CD4-positive, CD25-positive, alpha-beta regulatory T cell (primary cell): ENCODE measurements around the gene TIGD2. TPM values are rescaled to one million over a fixed set of nuclear protein-coding genes. Genes with fewer than 3 reads are reported as not detected.

ENCODE experiments used
- ATAC-seq, 2 donors: fragments of 150-1000 bp; cut with Tn5 transposase; one replicate each; pipeline ENCODE4 v1.10.0; 2021; ENCODE audit warnings: low read depth in 2 of 2, moderate number of reproducible peaks in 2 of 2, moderate library complexity in 1 of 2
- DNase-seq, 3 donors: peaks; one replicate each; pipeline versions ENCODE4 v3.0.0 to v3.0.0-alpha.2; 2012 to 2022; ENCODE audit warnings: mixed read lengths in 1 of 3
- H3K27ac ChIP-seq: one replicate; pipeline ENCODE4 v1.7.0; 2013; ENCODE audit warnings: mild to moderate bottlenecking, low read length; ENCODE audit not compliant: insufficient read depth, poor library complexity, severe bottlenecking
- H3K27me3 ChIP-seq: one replicate; pipeline ENCODE4 v1.7.0; 2013; ENCODE audit warnings: low read length; ENCODE audit not compliant: control insufficient read depth, insufficient read depth
- H3K36me3 ChIP-seq: one replicate; pipeline ENCODE4 v1.7.0; 2013; ENCODE audit warnings: mild to moderate bottlenecking, low read length, moderate library complexity; ENCODE audit not compliant: control insufficient read depth, insufficient read depth
- H3K4me1 ChIP-seq: 2 replicates; pipeline ENCODE4 v1.7.0; 2013; ENCODE audit warnings: mild to moderate bottlenecking, low read length; ENCODE audit not compliant: insufficient read depth, control insufficient read depth, poor library complexity, severe bottlenecking
- H3K4me3 ChIP-seq: one replicate; pipeline ENCODE4 v1.7.0; 2013; ENCODE audit warnings: low read depth, mild to moderate bottlenecking, low read length, moderate library complexity
- H3K9me3 ChIP-seq, 2 experiments: 1 replicate in 1 of 2; 2 replicates in 1 of 2; pipeline ENCODE4 v1.7.0; 2013; ENCODE audit warnings: low read length in 2 of 2, mild to moderate bottlenecking in 1 of 2, moderate library complexity in 1 of 2; ENCODE audit not compliant: control insufficient read depth in 2 of 2
- H3K27ac Mint-ChIP-seq, 3 donors: one replicate each; pipeline ENCODE4 v1.8.0; 2020 to 2022; ENCODE audit warnings: mild to moderate bottlenecking in 3 of 3, mixed read lengths in 3 of 3, moderate library complexity in 2 of 3
- H3K27me3 Mint-ChIP-seq: one replicate; pipeline ENCODE4 v1.8.0; 2022; ENCODE audit warnings: mild to moderate bottlenecking, mixed read lengths
- H3K36me3 Mint-ChIP-seq: one replicate; pipeline ENCODE4 v1.8.0; 2020; ENCODE audit warnings: mixed read lengths
- H3K4me1 Mint-ChIP-seq, 4 donors: one replicate each; pipeline ENCODE4 v1.8.0; 2020 to 2022; ENCODE audit warnings: mixed read lengths in 4 of 4, mild to moderate bottlenecking in 1 of 4
- H3K4me3 Mint-ChIP-seq, 4 donors: one replicate each; pipeline ENCODE4 v1.8.0; 2020 to 2022; ENCODE audit warnings: mild to moderate bottlenecking in 4 of 4, mixed read lengths in 4 of 4, moderate library complexity in 3 of 4
- H3K9me3 Mint-ChIP-seq, 7 donors: one replicate each; pipeline ENCODE4 v1.8.0; 2020 to 2022; ENCODE audit warnings: mixed read lengths in 7 of 7, mild to moderate bottlenecking in 3 of 7, moderate library complexity in 2 of 7
- polyA plus RNA-seq, 4 donors: library from polyadenylated mRNA; unstranded; fragments of 300-500 nt; fragmentation: Illumina TruSeq; gene quantifications; one replicate each; pipeline ENCODE4 v1.2.3, GENCODE V29; 2021
- total RNA-seq: library from RNA; stranded (reverse); gene quantifications from one replicate; pipeline ENCODE4 v1.2.3, GENCODE V29; 2022

The TIGD2 gene
- total RNA-seq: 4.0 TPM
- 1 to 10 TPM; 5.6 to 7.4 (median 6.6) TPM for polyA plus RNA-seq

DNA sequence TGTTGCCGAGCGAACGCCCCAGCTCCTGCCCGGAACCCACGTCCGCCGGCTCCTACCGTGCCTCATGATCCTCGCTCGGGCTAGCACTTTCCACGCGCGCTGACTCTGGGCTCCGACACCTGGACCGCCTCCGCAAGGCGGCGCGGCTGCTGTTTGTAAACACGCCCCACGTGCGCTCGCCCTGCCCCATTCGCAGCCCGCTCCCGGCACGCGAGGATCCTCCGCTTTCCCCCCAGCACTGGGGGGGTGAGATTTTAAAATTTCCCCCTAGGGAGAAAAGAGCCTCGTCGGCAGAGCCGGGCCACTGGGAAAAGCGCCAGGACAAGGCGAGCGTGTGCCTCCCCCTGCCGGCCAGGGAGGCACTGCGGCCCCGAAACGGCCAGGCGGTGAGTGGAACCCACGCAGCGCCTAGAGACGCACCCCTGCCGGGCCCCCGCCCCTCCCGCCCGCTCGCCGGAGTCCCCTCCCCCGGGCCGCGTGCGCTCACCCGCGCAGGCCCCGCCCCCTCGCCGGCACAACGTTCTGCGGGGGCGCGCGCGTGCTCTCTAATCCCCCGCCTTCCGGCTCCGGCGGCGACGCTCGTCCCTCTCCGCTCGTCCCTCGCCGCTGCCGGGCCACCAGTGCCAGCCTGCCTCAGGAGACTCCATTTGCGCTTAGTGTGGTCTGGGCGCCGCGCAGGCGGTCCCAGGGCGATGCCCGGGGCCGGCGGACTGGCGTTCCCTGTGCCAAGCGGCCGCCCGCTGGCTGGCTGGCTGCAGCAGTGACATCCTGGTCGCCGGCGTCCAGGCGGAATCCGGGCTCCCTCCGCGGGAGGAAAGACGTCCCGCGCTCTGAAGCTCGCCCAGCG lies at the start of gene TIGD2:
TSS of gene TIGD2 (plus strand) at position 548 of the 847 bp plus-strand sequence. CDS start 1,442 bp downstream, outside the sequence.
- peaks cover 0 to 4% (median 0%) of the 10 kb centered on the region in 7 donors for H3K9me3 Mint-ChIP-seq
- H3K4me1 Mint-ChIP-seq: peaks cover 18 to 40% (median 32%) of the 10 kb centered on the region in 4 donors
- no peaks in the 10 kb centered on the region for H3K9me3 ChIP-seq
- H3K4me1 ChIP-seq: peaks cover 21% of the 10 kb centered on the region
- peak within 1 kb of the TSS; percentile 87 to 92 (median 88) for H3K27ac Mint-ChIP-seq
- peak; percentile 83 to 94 (median 90) for DNase-seq
- peak within 1 kb of the TSS; percentile 73 for H3K27ac ChIP-seq
- H3K4me3 ChIP-seq: peak within 1 kb of the TSS; percentile 94
- peaks cover 14% of the 10 kb centered on the region for H3K36me3 Mint-ChIP-seq
- H3K4me3 Mint-ChIP-seq: peak within 1 kb of the TSS; percentile 90 to 95 (median 92)
- peak; percentile 91 to 92 for ATAC-seq
- no peaks in the 10 kb centered on the region for H3K36me3 ChIP-seq
- H3K27me3 Mint-ChIP-seq: peaks cover 15% of the 10 kb centered on the region
- no peaks in the 10 kb centered on the region for H3K27me3 ChIP-seq

- peaks cover 0 to 6% (median 3%) of the 10 kb centered on the region in 4 donors for H3K4me1 Mint-ChIP-seq
- no peaks in the 10 kb centered on the region for H3K27me3 Mint-ChIP-seq
- H3K9me3 Mint-ChIP-seq: peaks cover 0 to 27% (median 6%) of the 10 kb centered on the region in 7 donors
- Histone ChIP-seq H3K36me3 (no peaks in the 10 kb centered on the region), H3K4me3 (no peak overlapping the region), H3K27me3 (no peaks in the 10 kb centered on the region), H3K27ac (no peak overlapping the region), H3K9me3 (peaks cover 0 to 3% of the 10 kb centered on the region in 2 experiments), H3K4me1 (no peaks in the 10 kb centered on the region)
- no peaks in the 10 kb centered on the region for H3K36me3 Mint-ChIP-seq
- H3K4me3 Mint-ChIP-seq: no peak overlapping the region
- ATAC-seq: no peak
- no peak overlapping the region for H3K27ac Mint-ChIP-seq
- no peak for DNase-seq
Measured at GRCh38 chr4:89064848-89065247, 46.5 kb upstream of the TIGD2 start.

GRCh38 chr4:89067417-89067816 lies 43.9 kb upstream of the TIGD2 start:
- Histone ChIP-seq H3K4me1 (no peaks in the 10 kb centered on the region), H3K36me3 (no peaks in the 10 kb centered on the region), H3K9me3 (peaks cover 0 to 3% of the 10 kb centered on the region in 2 experiments), H3K27me3 (no peaks in the 10 kb centered on the region), H3K27ac (no peak overlapping the region), H3K4me3 (no peak overlapping the region)
- Mint-ChIP-seq H3K27me3 (no peaks in the 10 kb centered on the region), H3K4me3 (no peak overlapping the region), H3K36me3 (no peaks in the 10 kb centered on the region), H3K27ac (no peak overlapping the region), H3K9me3 (peaks cover 0 to 14% (median 3%) of the 10 kb centered on the region in 7 donors), H3K4me1 (peaks cover 0 to 6% (median 3%) of the 10 kb centered on the region in 4 donors)
- ATAC-seq: no peak
- DNase-seq: no peak

DNA sequence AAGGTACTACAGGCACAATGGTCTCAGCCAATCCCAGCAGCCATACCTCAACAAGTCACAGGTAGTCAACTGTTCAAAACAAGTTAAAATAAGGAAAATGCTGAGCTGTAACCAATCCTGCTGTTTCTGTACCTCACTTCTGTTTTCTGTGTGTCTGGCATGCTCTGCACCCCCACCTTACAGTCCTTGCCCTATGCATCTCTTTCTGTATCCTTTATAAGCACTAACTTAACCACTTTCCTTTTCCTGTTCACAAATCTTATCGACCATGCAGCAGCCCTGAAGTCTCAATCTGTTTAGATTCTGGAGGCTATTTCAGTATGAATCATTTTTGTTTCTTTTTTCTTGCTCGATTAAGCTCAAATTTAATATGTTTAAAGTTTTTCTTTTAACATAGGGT lies 41.9 kb upstream of the TIGD2 start:
- Histone ChIP-seq H3K9me3 (peaks cover 0 to 3% of the 10 kb centered on the region in 2 experiments), H3K36me3 (no peaks in the 10 kb centered on the region), H3K4me3 (no peak overlapping the region), H3K4me1 (no peaks in the 10 kb centered on the region), H3K27me3 (no peaks in the 10 kb centered on the region), H3K27ac (no peak overlapping the region)
- H3K4me3 Mint-ChIP-seq: no peak overlapping the region
- H3K36me3 Mint-ChIP-seq: no peaks in the 10 kb centered on the region
- H3K9me3 Mint-ChIP-seq: peaks cover 0 to 9% (median 2%) of the 10 kb centered on the region in 7 donors
- no peak overlapping the region for H3K27ac Mint-ChIP-seq
- peaks cover 0 to 6% (median 3%) of the 10 kb centered on the region in 4 donors for H3K4me1 Mint-ChIP-seq
- no peaks in the 10 kb centered on the region for H3K27me3 Mint-ChIP-seq
- no peak for ATAC-seq
- peak in 1 of 3 donors; percentile 51 for DNase-seq

- no peak overlapping the region for H3K4me3 ChIP-seq
- H3K4me1 Mint-ChIP-seq: peaks cover 0 to 6% (median 3%) of the 10 kb centered on the region in 4 donors
- H3K4me3 Mint-ChIP-seq: no peak overlapping the region
- H3K27ac Mint-ChIP-seq: no peak overlapping the region
- peaks cover 0 to 3% of the 10 kb centered on the region in 2 experiments for H3K9me3 ChIP-seq
- H3K27ac ChIP-seq: no peak overlapping the region
- ATAC-seq: no peak
- peaks cover 0 to 7% (median 2%) of the 10 kb centered on the region in 7 donors for H3K9me3 Mint-ChIP-seq
- no peaks in the 10 kb centered on the region for H3K36me3 Mint-ChIP-seq
- H3K4me1 ChIP-seq: no peaks in the 10 kb centered on the region
- no peaks in the 10 kb centered on the region for H3K27me3 ChIP-seq
- no peaks in the 10 kb centered on the region for H3K36me3 ChIP-seq
- no peaks in the 10 kb centered on the region for H3K27me3 Mint-ChIP-seq
- DNase-seq: no peak
Measured at GRCh38 chr4:89070041-89070440, 41.3 kb upstream of the TIGD2 start.

DNA sequence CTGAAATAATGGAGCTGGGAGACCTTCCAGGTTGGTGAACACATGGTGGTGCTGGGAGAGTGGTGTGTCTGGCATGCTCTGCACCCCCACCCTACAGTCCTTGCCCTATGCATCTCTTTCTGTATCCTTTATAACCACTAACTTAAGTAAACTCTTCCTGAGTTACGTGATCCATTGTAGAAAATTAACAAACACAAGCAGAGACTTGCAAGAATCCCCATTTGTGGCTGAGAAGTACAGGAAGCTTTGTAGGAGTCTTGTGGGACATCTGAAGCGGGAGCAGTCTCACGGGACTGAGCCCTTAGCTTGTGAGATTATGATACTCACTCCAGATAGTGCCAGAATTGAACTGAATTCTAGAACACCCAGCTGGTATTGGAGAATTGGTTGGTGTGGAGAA lies 40.0 kb upstream of the TIGD2 start:
- Histone ChIP-seq H3K36me3 (no peaks in the 10 kb centered on the region), H3K27ac (no peak overlapping the region), H3K9me3 (no peaks in the 10 kb centered on the region), H3K4me1 (no peaks in the 10 kb centered on the region), H3K4me3 (no peak overlapping the region), H3K27me3 (no peaks in the 10 kb centered on the region)
- H3K27me3 Mint-ChIP-seq: no peaks in the 10 kb centered on the region
- no peak for DNase-seq
- no peak for ATAC-seq
- H3K4me3 Mint-ChIP-seq: no peak overlapping the region
- peaks cover 0 to 6% (median 3%) of the 10 kb centered on the region in 4 donors for H3K4me1 Mint-ChIP-seq
- no peaks in the 10 kb centered on the region for H3K36me3 Mint-ChIP-seq
- no peak overlapping the region for H3K27ac Mint-ChIP-seq
- peaks cover 0 to 7% (median 2%) of the 10 kb centered on the region in 7 donors for H3K9me3 Mint-ChIP-seq

- Histone ChIP-seq H3K4me1 (no peaks in the 10 kb centered on the region), H3K36me3 (no peaks in the 10 kb centered on the region), H3K27ac (no peak overlapping the region), H3K4me3 (no peak overlapping the region), H3K9me3 (peaks cover 0 to 5% of the 10 kb centered on the region in 2 experiments), H3K27me3 (no peaks in the 10 kb centered on the region)
- Mint-ChIP-seq H3K27ac (no peak overlapping the region), H3K27me3 (no peaks in the 10 kb centered on the region), H3K4me1 (peaks cover 0 to 6% (median 4%) of the 10 kb centered on the region in 4 donors), H3K9me3 (peaks cover 0 to 17% (median 4%) of the 10 kb centered on the region in 7 donors), H3K36me3 (peaks cover 3% of the 10 kb centered on the region), H3K4me3 (peak overlapping the region in 1 of 4 donors; percentile 10)
- DNase-seq (no peak), ATAC-seq (no peak)
Measured at GRCh38 chr4:89072921-89073320, 38.4 kb upstream of the TIGD2 start.
